ENCODE data around the gene RELB.
"Not testable (repeated sequence)": the region's sequence is repeated elsewhere in the genome, so short reads cannot be mapped to it uniquely, and the experiment has no call there.

RELB gene

DNA sequence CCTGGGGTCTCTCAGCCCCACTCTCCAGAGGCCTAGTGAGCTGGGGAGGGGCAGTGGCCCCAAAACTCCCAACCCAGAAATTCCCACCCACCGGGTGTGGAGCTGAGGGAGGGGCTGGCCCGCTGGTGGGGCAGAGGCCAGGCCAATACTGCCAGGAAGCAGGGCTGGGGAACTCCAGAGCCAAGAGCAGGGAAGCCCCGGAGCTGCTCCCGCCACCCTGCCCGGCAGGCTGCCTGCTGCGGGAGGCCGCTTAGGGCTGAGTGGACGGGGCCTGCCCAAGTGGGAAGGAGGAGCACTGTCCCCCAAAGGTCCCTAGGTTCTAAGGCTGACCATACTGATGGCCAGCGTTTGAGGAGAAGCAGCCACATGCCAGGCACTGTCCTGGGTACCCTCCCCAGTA, 13.0 kb upstream of the RELB start:
- DNase-seq = no peak

GRCh38 chr19:44988896-44989556, 12.2 kb upstream of the RELB start:
- DNase-seq = no peak

GRCh38 chr19:44990459-44990858, 10.8 kb upstream of the RELB start:
- no peak for DNase-seq

DNA sequence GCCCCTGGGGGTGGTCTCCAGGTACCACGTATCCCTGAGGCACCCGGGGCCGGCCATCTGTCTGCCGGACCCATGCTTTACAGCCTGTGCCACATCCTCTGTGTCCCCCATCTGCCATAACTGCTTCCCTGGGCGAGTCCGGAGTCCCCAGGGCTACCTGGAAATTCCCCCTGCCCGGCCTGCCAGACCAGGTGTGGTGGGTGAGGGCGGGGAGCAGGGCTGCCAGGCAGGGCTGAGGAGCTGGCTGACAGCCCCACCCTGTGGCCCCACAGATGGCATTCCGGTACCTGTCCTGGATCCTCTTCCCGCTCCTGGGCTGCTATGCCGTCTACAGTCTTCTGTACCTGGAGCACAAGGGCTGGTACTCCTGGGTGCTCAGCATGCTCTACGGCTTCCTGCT, 10.3 kb upstream of the RELB start:
- DNase-seq = no peak

DNA sequence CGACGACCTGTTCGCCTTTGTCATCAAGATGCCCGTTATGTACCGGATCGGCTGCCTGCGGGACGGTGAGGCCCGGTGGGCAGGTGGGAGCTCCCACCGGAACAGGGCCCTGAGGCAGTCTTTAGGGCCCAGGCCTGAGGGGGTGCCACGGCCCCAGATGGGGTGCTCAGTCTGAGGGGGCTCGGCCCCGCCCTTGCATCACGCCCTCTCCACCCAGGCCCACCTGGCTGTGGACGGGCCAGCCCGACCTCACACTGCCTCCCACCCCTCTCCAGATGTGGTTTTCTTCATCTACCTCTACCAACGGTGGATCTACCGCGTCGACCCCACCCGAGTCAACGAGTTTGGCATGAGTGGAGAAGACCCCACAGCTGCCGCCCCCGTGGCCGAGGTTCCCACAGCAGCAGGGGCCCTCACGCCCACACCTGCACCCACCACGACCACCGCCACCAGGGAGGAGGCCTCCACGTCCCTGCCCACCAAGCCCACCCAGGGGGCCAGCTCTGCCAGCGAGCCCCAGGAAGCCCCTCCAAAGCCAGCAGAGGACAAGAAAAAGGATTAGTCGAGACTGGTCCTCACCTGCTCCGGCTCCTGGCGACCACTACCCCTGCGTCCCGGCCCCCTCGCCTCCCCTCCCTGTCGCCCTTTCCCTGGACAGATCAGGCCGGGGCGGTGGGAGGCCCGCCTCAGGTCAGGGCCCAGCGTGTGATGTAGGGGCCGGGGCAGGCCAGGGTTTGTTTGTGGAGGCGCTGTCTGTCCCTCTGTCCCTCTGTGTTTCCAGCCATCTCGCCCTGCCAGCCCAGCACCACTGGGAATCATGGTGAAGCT, 8.7 kb upstream of the RELB start:
- DNase-seq = no peak

DNA sequence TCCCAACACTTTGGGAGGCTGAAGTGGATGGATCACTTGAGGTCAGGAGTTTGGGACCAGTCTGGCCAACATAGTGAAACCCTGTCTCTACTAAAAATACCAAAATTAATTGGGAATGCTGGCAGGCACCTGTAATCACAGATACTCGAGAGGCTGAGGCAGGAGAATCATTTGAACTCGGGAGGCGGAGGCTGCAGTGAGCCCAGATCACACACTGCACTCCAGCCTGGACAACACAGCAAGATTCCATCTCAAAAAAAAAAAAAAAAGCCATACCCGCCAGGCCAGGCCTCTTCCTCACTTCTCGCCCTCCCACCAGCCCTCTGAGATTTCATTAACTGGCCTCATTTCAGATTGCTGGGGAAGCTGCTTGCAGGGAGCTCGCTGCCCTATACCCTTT, 7.7 kb upstream of the RELB start:
- DNase-seq = no peak

- no peak for DNase-seq
Observed at GRCh38 chr19:44993926-44994537, 7.2 kb upstream of the RELB start.

DNA sequence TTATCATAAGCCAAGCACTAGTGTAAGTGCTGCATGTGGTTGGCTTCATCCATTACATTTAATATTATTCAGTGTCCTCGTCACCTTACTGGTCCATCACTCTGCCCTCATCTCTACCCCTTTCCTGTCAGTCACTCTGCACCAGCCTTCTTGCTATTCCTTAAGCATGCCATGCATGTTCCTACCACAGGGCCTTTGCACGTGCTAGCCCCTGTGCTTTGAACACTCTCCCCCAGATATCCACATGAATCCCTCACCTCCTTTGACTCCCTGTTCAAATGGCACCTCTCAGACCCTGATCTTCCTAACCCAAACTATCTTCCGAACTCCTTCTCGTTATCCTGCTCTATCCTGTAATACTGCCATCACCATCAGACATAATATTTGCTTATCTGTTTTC, 3.2 kb upstream of the RELB start:
- no peak for DNase-seq

GRCh38 chr19:44999131-44999925, 1.9 kb upstream of the RELB start:
- not testable (repeated sequence) for DNase-seq

DNA sequence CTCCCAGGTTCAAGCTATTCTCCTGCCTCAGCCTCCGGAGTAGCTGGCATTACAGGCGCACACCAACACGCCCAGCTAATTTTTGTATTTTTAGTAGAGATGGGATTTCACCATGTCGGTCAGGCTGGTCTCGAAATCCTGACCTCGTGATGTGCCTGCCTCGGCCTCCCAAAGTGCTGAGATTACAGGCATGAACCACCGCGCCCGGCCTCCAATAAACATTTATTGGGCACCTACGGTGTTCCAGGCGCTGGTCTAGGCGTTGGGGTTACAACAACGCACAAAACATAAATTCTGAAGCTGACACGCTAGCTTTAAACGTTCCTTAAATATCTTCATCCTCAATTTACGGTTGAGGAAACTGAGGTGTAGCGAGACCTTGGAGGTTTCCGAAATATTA, 599 bp upstream of the RELB start:
- not testable (repeated sequence) for DNase-seq

DNA sequence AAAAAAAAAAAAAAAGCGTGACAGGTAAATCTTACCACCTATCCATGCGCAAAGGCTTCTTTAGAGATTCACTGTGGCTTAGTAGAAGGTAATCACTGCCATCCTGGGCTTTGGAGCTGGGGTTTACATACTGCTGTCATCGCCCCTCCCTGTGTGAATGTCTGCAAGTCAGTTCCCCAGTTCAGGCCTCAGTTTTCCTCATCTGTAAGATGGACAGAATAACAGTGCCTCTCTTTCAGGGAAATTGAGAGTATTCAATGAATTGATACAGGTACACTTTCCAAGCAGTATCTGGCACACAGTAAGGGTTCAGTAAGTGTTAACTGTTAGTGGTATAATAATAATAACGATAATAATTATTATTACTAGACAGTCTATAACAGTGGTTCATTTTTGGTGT, 2.2 kb downstream of the RELB start:
- DNase-seq = no peak

DNA sequence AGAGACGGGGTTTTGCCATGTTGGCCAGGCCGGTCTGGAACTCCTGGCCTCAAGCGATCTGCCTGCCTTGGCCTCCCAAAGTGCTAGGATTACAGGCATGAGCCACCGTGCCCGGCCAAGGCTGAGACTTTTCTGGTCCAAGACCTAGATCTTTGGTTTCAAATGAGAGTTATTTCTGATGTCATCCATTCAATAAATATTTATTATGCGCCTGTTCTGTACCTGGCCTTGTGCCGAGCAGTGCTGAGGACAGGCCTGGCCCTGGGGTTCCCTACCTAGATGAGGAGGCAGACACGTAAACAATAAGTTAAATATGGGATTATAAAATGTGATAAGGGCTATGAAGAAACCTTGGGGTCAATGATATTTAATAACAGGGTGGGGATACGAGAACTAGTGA, 4.5 kb downstream of the RELB start:
- DNase-seq = no peak

GRCh38 chr19:45008552-45008951, 7.3 kb downstream of the RELB start:
- DNase-seq = no peak

DNA sequence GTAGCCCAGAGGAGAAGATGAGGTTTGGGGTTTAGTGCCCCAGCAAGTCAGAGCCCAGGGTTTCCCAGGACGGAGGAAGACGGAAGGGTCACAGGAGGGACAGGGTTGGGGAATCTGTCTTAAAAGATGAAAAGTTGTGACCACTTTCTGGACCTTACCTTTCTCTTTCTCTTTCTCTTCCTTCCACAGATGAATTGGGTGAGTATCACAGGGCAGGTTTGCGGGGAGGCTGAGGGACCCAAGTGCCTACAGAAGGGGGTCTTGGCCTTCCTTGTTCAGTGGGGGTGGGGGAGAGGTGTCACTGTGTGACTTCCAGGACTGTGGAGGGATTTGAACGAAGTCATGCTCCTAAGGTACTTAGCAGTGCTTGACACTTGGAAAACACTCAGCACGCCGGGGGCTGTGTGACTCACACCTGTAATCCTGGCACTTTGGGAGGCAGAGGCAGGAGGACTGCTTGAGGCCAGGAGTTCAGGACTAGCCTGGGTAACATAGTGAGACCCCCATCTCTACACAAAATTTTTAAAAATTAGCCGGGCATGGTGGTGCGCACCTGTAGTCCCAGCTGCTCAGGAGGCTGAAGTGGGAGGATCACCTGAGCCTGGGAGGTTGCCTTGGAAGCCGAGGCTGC, 8.5 kb downstream of the RELB start:
- DNase-seq = no peak

GRCh38 chr19:45010306-45010705, 9.0 kb downstream of the RELB start:
- no peak for DNase-seq

DNA sequence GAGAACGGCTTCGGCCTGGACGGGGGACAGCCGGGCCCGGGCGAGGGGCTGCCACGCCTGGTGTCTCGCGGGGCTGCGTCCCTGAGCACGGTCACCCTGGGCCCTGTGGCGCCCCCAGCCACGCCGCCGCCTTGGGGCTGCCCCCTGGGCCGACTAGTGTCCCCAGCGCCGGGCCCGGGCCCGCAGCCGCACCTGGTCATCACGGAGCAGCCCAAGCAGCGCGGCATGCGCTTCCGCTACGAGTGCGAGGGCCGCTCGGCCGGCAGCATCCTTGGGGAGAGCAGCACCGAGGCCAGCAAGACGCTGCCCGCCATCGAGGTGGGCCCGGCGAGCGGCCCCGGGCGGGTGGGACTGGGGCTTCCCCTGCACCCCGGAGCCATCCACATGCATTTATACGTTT, 10.7 kb downstream of the RELB start:
- no peak for DNase-seq

GRCh38 chr19:45016388-45017314, 15.4 kb downstream of the RELB start:
- no peak for DNase-seq

GRCh38 chr19:45019187-45019586, 17.9 kb downstream of the RELB start:
- no peak for DNase-seq

DNA sequence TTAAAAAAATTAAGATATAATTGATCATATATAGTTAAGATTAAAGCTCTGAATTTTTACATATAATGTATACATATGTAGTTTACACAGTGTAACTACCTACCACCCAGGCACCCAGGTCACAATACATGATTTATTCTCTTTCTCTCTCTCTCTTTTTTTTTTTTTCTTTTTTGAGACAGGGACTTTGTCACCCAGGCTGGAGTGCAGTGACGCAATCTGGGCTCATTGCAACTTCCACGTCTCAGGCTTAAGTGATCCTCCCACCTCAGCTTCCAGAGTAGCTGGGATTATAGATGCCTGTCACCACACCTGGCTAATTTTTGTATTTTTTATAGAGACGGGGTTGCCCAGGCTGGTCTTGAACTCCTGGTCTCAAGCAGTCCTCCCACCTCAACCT, 18.8 kb downstream of the RELB start:
- DNase-seq = no peak

GRCh38 chr19:45021971-45022370, 20.7 kb downstream of the RELB start:
- DNase-seq = no peak

GRCh38 chr19:45023048-45023447, 21.8 kb downstream of the RELB start:
- no peak for DNase-seq

DNA sequence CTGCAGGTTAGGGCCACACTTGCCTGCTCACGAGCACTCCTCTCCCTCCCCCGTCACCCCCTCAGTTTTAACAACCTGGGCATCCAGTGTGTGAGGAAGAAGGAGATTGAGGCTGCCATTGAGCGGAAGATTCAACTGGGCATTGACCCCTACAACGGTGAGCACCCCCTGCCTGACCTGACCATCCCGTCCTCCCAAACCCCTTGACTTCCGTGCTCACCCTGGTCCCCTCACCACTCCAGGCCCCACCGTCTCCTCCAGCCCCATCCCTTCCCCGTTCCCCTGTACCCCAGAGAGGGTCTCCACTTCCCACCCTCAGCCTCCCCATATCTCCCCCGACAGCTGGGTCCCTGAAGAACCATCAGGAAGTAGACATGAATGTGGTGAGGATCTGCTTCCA, 24.0 kb downstream of the RELB start:
- DNase-seq = no peak

All from cortex of kidney (tissue), 1 donor.